ENCODE results near the gene KAT14. TPM values are rescaled to one million over a fixed set of nuclear protein-coding genes. Genes with fewer than 3 reads are reported as not detected.

The KAT14 gene
- total RNA-seq: 10 to 100 TPM; 14.5 to 15.8 TPM

GRCh38 chr20:18137412-18138265, at the start of gene KAT14, which contains the start of gene PET117:
KAT14 (plus strand) TSS chr20:18137863; CDS start chr20:18142661, 4,798 bp downstream.
PET117 (plus strand) TSS chr20:18137863; CDS start chr20:18137956, 93 bp downstream.

Other genes with a start within 250 kb of the KAT14 start
- 100 to 1,000 TPM; 141 to 149 TPM for gene SNX5, start 169.1 kb upstream of the KAT14 start, total RNA-seq
- 10 to 100 TPM; 40.7 to 41.3 TPM for gene MGME1, start 168.8 kb upstream of the KAT14 start, total RNA-seq
- not detected for gene OVOL2, start 79.9 kb upstream of the KAT14 start, total RNA-seq
- 10 to 100 TPM; 13.6 to 14.4 TPM for gene PET117, start within 50 bp of the KAT14 start, total RNA-seq
- gene ZNF133, start 150.7 kb downstream of the KAT14 start, total RNA-seq: 10 to 100 TPM in 1 of 2 experiments, 1 to 10 TPM in 1; 8.2 to 10.3 TPM

Measured in activated naive CD4-positive, alpha-beta T cell treated with anti-CD3 and anti-CD28 coated beads, Interleukin-2, amount 10 ng/mL, durations not matched to agents 5 hours and 36 hours (primary cell).